ENCODE results near the gene ZNF35.

Gene ZNF35

DNA sequence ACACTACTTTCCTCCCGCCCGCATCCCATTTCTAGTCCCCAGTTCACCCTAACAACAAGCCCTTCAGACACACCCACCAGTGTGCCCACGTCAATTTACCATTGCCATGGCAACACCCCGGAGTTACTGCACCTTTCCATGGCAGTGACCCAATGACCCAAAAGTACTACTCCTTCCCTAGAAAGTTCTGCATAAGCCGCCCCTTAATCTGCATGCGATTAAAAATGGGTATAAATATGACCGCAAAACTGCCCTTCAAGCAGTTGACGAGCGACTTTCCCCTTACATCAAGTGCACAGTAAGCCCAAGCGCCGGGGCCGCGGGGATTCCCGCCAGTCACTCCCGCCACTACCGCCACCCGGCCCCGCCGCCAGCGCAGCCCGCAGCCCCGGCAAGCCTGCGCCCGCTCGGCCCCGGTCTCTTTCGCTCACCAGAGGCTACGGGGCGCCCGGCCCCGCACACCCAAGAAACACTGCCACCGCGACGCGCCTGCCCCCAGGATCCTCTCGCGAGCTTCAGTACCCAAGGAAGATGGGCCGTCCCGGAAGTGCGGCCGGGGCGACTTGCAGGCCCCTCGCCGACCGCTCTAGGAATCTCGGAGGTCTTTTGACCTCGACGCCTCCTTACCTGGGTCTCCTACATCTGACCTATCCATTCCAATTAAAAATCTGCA, 36.7 kb downstream of the ZNF35 start:
- Histone ChIP-seq H3K4me1 (ENCODE audit: insufficient read depth, low read length) (no peaks in the 10 kb centered on the region), H3K9ac (ENCODE audit: low read depth, low read length) (no peak overlapping the region), H3K9me3 (ENCODE audit: insufficient read depth, low read depth, low read length) (peaks cover 57% of the 10 kb centered on the region), H3K27ac (ENCODE audit: low read length) (no peak overlapping the region), H3K4me3 (ENCODE audit: low read length) (peak overlapping the region; percentile 59; the same call in 1 of the 2 replicates), H3K36me3 (ENCODE audit: insufficient read depth, low read depth, low read length) (no peaks in the 10 kb centered on the region), H3K27me3 (ENCODE audit: insufficient read depth, low read length) (no peaks in the 10 kb centered on the region)

- Histone ChIP-seq H3K27ac (ENCODE audit: low read length) (no peak overlapping the region), H3K9me3 (ENCODE audit: insufficient read depth, low read depth, low read length) (peaks cover 49% of the 10 kb centered on the region), H3K36me3 (ENCODE audit: insufficient read depth, low read depth, low read length) (no peaks in the 10 kb centered on the region), H3K4me3 (ENCODE audit: low read length) (no peak overlapping the region), H3K27me3 (ENCODE audit: insufficient read depth, low read length) (no peaks in the 10 kb centered on the region), H3K9ac (ENCODE audit: low read depth, low read length) (no peak overlapping the region), H3K4me1 (ENCODE audit: insufficient read depth, low read length) (no peaks in the 10 kb centered on the region)
Measured at GRCh38 chr3:44687898-44688297, 39.4 kb downstream of the ZNF35 start.

All from iPS-20b (cell line).